GM19372 (cell line): Measurements from ENCODE around the gene C4A.
"Not testable (repeated sequence)": the region's sequence is repeated elsewhere in the genome, so short reads cannot be mapped to it uniquely, and the experiment has no call there.

Source experiments
- ATAC-seq: cut with Tn5 transposase; IDR thresholded peaks from one replicate; pipeline ENCODE4 v1.9.1; 2021; ENCODE audit warnings: mild to moderate bottlenecking, low read depth, moderate library complexity; ENCODE audit not compliant: unreplicated experiment

C4A gene

DNA sequence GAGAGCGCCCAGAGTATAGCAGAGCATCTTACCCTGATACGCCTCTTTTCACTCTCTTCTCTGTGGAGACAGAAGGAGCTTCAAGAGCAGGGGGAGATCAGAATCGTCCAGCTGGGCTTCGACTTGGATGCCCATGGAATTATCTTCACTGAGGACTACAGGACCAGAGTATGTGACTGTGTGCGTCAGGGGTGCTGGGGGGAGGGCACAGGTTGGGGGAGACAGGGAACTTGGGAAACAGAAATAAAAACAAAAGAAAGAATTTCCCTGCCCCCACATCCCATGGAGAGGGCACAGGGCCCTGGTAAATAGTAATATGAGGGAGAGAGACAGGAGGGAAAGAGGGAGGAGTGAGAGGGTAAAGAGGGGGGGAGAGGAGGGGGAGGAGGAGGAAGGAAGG is 3.0 kb upstream of the C4A start:
- ATAC-seq = no peak

DNA sequence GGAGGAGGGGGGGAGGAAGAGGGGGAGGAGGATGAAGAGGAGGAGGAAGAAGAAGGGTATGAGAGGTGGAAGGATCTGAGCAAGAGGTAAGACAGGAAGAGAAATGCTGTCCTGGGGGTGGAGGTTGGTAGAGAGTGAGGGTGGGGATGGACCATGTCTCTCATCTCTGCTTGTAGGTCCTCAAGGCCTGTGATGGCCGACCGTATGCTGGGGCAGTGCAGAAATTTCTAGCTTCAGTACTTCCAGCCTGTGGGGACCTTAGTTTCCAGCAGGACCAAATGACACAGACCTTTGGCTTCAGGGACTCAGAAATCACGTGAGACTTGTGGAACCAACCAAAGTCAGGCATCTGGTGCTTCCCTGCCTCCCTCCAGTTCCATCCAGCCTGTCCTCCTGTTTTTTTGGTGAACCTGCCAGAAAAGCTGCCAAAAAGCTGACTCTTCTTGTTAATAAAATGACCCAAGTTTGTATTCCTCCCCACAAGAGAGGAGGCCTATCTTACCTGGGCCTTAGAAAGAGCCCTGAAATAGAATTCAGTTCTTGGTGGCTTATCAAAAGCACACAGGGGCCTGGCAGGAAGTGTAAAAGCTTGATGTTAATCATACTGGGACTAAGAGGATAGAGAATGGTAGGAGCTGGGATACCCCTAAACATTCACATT is 2.5 kb upstream of the C4A start:
- no peak for ATAC-seq

DNA sequence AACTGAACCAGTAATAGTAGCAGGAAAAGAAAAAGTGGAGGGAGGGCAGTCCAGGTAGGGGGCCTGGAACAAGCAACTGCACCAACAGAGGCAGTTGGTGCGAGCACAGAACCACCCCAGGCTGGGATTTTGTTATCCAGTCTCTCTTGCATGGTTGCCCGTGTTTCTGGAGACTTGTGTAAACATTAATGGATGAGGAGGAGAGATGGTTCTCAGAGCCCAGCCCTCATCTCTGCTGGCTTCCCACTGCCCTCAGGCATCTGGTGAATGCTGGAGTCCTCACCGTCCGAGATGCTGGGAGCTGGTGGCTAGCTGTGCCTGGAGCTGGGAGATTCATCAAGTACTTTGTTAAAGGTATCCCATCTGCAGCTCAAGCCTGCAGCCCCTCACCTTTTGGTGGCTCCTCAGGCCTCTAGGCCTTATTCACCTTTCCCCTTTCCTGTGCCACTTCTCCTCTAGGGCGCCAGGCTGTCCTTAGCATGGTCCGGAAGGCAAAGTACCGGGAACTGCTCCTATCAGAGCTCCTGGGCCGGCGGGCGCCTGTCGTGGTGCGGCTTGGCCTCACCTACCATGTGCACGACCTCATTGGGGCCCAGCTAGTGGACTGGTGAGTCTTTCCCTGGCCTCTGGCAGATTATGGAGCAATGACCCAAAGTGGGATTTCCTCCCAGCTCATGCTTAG is 1.5 kb upstream of the C4A start:
- not testable (repeated sequence) for ATAC-seq

DNA sequence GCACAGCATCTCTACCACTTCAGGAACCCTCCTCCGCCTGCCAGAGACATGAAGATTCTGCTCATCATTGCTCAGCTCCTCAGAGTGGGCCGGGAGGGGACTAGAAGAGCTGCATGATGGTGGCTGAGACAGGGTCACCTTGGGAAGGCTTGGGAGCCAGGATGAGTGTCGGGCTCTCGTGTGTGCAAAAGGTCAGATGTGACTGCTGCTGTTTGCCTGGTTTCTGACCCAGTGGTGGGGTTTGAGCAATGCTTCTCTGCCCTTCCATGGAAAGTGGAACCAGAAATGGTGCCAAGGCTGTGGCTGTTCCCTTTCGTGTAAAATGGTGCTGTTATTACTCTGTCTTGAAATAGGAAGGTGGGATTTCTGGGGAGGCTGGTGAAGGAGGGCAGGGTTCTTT is 859 bp upstream of the C4A start:
- not testable (repeated sequence) for ATAC-seq

DNA sequence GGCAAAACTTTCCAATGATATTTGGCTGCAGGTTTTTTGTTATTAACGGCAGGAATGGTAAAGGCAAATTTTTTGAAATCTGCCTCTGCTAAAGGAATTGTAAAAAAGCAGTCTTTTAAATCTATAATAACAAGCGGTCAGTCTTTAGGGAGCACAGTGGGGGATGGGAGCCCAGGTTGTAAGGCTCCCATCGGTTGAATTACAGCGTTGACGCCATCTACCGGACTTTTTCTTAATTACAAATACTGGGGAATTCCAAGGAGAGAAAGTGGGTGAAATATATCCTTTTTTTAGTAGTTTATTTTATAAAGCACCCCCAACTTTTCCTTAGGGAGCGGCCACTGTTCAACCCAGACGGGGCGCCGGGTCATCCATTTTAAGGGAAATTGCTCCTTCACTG is 7.5 kb downstream of the C4A start:
- not testable (repeated sequence) for ATAC-seq

DNA sequence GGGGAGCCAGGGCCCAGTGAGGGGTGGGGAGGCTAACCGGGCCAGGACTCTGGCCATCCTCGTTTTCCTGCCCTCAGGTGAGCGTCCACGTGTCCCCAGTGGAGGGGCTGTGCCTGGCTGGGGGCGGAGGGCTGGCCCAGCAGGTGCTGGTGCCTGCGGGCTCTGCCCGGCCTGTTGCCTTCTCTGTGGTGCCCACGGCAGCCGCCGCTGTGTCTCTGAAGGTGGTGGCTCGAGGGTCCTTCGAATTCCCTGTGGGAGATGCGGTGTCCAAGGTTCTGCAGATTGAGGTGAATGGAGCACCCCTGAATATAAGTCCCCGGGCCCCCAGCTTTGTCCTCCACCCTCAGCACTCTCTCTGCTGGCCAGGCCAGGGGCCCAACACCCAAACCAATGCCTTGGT is 12.6 kb downstream of the C4A start:
- ATAC-seq = not testable (repeated sequence)

DNA sequence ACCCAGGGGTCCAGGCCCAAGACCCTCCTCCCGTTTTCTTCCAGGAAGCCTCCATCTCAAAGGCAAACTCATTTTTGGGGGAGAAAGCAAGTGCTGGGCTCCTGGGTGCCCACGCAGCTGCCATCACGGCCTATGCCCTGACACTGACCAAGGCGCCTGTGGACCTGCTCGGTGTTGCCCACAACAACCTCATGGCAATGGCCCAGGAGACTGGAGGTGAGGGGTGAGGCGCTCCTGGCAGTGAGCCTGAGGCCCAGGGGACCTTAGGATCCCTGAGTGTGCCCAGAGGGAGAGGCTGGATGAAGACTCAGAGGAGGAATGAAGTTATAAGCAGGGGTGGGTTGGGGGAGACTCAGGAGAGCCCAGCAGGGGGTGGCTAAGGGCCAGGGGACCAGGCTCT is 14.5 kb downstream of the C4A start:
- not testable (repeated sequence) for ATAC-seq

DNA sequence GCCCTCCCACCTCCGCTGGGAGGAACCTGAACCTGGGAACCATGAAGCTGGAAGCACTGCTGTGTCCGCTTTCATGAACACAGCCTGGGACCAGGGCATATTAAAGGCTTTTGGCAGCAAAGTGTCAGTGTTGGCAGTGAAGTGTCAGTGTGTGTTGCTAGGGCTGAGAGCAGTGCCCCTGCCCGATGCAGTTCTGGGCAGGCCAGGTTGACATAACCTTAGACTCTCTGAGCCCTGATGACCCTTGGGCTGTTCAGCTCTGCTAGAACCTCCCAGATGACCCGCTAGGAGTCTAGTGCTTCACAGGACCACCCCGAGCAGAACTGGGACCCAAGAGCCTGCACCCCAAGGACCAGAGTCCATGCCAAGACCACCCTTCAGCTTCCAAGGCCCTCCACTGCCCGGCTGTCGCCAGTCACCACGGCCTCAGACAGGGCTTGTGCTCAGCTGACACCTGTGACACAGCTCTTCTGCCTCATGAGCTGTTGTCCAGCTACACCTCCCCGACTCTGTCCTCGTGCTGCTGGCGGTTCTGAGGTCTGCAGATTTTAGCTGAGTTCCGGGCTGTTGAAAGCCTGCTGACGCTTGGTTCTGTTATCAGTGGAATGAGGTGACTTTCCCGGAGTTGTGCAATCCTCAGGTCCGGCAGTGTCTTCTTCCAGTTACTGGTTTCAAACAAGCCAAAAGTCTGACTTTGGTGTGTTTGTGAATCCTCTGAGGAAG is 20.9 kb downstream of the C4A start:
- not testable (repeated sequence) for ATAC-seq

DNA sequence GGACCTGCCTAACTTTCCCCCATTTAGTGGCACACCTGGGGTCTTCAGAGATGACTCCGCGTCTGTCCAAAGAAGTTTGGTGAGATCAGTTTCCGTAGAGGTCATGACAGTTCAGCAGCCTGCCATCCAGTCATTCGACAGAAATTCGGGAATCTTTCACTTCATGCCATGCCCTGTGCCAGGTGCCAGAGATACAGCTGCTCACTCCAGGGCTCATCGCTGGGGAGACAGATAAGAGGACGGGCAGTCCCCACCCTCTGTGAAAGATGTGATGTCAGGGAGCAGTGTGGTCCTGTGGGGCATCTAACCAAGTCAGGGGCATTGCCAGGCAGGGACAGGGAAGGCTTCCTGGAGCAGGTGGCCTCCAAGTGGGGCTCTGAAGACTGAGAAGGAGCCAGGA is 21.4 kb downstream of the C4A start:
- ATAC-seq = not testable (repeated sequence)

DNA sequence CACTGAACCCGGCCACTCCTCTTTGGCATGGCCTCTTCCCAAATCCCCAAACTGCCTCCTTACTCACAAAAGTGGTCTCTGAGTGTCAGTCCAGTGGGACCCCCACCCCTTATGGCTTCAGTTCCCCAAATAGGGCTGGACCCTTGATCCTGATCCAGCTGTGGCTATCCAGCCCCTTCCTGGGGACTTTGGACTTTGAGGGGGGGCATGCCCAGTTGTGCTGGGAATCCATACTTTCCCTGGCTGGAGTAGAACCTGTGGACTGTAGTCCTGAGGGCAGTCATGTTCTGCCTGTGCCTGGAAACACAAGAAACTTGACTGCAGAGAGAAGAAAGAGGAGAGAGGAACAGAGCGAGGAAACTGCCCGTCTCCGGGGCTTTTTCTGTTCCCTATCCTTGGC is 22.5 kb downstream of the C4A start:
- not testable (repeated sequence) for ATAC-seq

DNA sequence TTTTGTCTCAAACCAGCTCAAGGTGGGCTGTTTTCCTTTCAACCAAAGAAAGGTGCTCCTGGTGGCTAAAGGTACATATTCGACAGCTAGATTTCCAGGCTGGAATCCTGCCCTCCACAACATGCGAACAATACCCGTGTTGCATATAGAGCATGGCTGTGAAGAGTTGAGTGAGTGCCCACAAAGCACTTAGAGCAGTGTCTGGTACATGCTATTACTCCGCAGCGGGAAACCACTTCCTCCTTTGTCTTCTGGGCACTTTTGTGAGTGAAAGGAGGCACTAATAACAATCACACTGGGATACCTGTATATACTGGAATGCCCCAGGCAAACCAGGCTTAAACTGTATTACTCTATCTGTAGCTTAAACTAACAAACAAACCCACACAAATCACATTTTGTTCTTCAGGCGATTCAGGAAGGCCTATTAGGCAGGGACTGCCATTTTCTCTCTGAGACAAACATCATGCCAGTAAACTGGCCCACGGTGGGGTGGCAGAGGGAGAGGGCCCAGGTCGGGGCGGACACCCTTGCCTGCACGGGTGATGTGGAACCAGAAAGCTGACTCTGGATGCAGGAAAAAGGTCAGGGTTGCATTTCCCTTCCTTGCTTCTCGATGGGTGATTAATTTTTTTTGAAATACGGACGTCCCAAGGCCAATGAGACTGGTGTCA is 23.1 kb downstream of the C4A start:
- ATAC-seq = not testable (repeated sequence)

DNA sequence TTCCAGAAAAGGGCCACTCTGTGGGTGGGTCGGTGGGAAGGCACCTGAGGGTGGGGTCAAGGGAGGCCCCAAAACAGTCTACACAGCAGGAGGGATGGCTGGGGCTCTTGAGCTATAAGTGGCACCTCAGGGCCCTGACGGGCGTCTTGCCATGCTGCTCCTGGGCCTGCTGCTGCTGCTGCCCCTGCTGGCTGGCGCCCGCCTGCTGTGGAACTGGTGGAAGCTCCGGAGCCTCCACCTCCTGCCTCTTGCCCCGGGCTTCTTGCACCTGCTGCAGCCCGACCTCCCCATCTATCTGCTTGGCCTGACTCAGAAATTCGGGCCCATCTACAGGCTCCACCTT is 23.7 kb downstream of the C4A start:
- not testable (repeated sequence) for ATAC-seq

DNA sequence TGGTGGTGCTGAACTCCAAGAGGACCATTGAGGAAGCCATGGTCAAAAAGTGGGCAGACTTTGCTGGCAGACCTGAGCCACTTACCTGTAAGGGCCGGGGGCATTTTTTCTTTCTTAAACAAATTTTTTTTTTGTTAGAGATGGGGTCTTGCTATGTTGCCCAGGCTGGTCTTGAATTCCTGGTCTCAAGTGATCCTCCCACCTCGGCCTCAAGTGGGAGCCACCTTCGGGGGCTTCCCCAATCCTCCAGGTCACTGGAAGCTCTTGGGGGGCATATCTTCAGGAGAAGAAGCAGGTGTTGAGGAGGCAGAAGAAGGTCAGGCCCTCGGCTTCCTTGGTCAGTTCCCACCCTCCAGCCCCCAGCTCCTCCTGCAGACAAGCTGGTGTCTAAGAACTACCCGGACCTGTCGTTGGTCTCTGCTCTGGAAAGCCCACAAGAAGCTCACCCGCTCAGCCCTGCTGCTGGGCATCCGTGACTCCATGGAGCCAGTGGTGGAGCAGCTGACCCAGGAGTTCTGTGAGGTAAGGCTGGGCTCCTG is 24.2 kb downstream of the C4A start:
- not testable (repeated sequence) for ATAC-seq

DNA sequence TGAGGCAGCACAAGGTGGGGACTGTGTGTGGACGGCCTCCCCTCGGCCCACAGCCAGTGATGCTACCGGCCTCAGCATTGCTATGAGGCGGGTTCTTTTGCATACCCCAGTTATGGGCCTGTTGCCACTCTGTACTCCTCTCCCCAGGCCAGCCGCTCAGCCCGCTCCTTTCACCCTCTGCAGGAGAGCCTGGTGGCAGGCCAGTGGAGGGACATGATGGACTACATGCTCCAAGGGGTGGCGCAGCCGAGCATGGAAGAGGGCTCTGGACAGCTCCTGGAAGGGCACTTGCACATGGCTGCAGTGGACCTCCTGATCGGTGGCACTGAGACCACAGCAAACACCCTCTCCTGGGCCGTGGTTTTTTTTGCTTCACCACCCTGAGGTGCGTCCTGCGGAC is 25.2 kb downstream of the C4A start:
- ATAC-seq = not testable (repeated sequence)

DNA sequence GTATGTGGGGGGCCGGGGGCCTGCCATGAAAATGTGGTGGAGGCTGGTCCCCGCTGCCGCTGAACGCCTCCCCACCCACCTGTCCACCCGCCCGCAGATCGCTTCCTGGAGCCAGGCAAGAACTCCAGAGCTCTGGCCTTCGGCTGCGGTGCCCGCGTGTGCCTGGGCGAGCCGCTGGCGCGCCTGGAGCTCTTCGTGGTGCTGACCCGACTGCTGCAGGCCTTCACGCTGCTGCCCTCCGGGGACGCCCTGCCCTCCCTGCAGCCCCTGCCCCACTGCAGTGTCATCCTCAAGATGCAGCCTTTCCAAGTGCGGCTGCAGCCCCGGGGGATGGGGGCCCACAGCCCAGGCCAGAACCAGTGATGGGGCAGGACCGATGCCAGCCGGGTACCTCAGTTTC is 26.2 kb downstream of the C4A start:
- ATAC-seq = not testable (repeated sequence)

DNA sequence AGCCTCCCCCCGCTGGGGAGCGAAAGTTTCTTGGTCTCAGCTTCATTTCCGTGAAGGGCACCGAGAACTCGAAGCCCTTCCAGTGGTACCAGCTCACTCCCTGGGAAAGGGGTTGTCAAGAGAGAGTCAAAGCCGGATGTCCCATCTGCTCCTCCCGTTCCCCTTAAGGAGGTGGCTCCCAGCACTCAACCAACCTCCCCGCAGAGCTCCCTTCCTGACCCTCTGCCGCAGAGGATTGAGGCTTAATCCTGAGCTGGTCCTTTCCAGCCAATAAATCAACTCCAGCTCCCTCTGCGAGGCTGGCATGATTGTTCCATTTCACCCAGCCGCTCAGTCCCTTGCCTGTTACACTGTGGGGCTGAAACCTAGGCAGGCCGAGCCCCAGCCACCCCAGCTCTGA is 26.8 kb downstream of the C4A start:
- ATAC-seq = not testable (repeated sequence)

DNA sequence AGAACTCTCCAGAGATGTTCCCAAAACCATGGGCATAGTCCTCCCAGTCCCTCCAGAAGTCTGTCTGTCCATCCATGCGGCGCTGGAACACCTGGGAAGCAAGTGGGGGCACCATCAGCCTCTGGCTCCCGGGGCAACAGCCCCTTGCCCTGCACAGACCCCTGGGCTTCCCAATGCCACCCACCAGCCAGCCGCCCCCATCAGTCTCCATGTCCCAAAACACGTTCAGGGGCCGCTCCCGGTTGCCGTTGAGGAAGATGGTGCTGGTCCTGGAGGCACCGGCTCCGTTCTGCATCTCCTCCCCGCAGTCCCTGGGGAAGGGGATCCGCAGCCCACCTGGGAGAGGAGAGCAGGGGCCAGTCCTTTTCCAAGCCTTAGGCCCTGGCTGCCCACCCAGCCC is 27.7 kb downstream of the C4A start:
- ATAC-seq = not testable (repeated sequence)

DNA sequence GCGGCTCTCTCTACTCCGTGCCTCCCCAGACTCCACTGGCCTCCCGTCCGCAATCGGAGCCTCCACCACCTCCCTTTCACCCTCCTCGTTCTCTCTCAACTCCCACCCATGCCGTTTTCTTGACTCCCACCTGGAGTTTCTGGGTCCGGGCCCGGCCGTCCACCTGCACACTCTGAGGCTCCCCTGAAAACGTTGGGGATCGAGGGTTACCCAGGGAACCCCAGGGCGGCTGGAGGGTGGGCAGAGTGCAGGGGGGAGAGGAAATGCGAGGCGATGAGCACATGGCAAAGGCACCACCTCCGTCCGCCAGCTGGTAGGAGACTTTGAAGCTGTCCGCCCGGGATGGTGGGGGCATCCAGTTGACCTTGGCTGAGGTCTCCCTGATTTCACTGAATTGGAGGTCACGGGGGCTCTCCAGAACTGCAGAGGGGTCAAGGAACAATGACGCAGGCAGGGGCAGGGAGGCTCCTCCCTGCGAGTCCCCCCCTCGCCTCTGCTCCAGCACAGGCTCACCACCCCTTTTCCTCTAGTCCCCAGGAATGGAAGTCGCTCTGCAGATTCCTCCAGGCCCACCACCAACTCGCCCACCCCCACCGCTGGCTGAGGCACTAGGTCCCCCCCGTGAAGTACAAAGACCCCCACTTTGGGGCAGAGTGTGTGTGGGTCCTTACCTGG is 29.1 kb downstream of the C4A start:
- ATAC-seq = not testable (repeated sequence)

DNA sequence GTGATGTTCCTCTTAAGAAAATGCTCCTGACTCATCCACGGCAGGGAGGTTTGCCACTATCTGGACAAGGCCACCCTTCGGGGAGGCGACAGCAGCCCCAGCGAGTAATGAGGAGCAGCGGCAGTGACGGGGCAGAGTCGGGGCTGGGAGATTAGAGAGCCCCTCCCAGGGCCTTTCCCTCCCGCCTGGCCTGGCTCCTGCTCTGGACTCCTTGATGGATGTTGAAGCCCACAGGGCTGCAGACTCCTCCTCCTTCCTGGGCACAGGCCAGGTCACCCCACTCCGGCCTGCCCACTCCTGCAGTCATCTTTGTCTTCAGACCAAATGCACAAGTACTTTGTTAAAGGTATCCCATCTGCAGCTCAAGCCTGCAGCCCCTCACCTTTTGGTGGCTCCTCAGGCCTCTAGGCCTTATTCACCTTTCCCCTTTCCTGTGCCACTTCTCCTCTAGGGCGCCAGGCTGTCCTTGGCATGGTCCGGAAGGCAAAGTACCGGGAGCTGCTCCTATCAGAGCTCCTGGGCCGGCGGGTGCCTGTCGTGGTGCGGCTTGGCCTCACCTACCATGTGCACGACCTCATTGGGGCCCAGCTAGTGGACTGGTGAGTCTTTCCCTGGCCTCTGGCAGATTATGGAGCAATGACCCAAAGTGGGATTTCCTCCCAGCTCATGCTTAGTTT is 31.2 kb downstream of the C4A start:
- not testable (repeated sequence) for ATAC-seq

DNA sequence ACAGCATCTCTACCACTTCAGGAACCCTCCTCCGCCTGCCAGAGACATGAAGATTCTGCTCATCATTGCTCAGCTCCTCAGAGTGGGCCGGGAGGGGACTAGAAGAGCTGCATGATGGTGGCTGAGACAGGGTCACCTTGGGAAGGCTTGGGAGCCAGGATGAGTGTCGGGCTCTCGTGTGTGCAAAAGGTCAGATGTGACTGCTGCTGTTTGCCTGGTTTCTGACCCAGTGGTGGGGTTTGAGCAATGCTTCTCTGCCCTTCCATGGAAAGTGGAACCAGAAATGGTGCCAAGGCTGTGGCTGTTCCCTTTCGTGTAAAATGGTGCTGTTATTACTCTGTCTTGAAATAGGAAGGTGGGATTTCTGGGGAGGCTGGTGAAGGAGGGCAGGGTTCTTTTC is 31.9 kb downstream of the C4A start:
- ATAC-seq = not testable (repeated sequence)
